Liver (tissue), 9 donors: ENCODE measurements around the gene PPA2. TPM values are rescaled to one million over a fixed set of nuclear protein-coding genes. Genes with fewer than 3 reads are reported as not detected.

Experiments
- DNase-seq: peaks from one replicate; pipeline ENCODE4 v3.0.0-alpha.2; 2017; ENCODE audit warnings: low spot score
- H3K27ac ChIP-seq, 2 donors: one replicate each; pipeline ENCODE4 v1.7.0; 2013; ENCODE audit warnings: inconsistent platforms in 2 of 2, low read length in 2 of 2, control low read depth in 1 of 2, low read depth in 1 of 2, mild to moderate bottlenecking in 1 of 2
- H3K27me3 ChIP-seq, 4 donors: one replicate each; pipeline versions ENCODE4 v1.6.1 to v1.7.0; 2013; ENCODE audit warnings: low read length in 3 of 4, inconsistent platforms in 1 of 4, mild to moderate bottlenecking in 1 of 4, moderate library complexity in 1 of 4; ENCODE audit not compliant: control insufficient read depth in 4 of 4, insufficient read depth in 4 of 4
- H3K36me3 ChIP-seq, 4 donors: one replicate each; pipeline versions ENCODE4 v1.6.1 to v1.7.0; 2013; ENCODE audit warnings: low read length in 3 of 4, mild to moderate bottlenecking in 3 of 4, low read depth in 1 of 4, moderate library complexity in 1 of 4; ENCODE audit not compliant: control insufficient read depth in 4 of 4, insufficient read depth in 3 of 4
- H3K4me1 ChIP-seq, 4 donors: one replicate each; pipeline versions ENCODE4 v1.6.1 to v1.7.0; 2013; ENCODE audit warnings: low read length in 3 of 4, mild to moderate bottlenecking in 3 of 4, moderate library complexity in 1 of 4; ENCODE audit not compliant: control insufficient read depth in 4 of 4, insufficient read depth in 4 of 4
- H3K4me3 ChIP-seq, 3 donors: one replicate each; pipeline versions ENCODE4 v1.6.1 to v1.7.0; 2013; ENCODE audit warnings: low read length in 3 of 3, control low read depth in 1 of 3, low read depth in 1 of 3, mild to moderate bottlenecking in 1 of 3
- H3K9ac ChIP-seq, 2 donors: one replicate each; pipeline ENCODE4 v1.7.0; 2013; ENCODE audit warnings: low read length in 2 of 2, mild to moderate bottlenecking in 2 of 2, moderate library complexity in 2 of 2, control low read depth in 1 of 2, low read depth in 1 of 2
- H3K9me3 ChIP-seq, 4 donors: one replicate each; pipeline versions ENCODE4 v1.6.1 to v1.7.0; 2013; ENCODE audit warnings: low read length in 3 of 4; ENCODE audit not compliant: control insufficient read depth in 4 of 4
- ATF3 ChIP-seq: IDR thresholded peaks from 2 replicates; pipeline ENCODE4 v1.6.1; 2016; ENCODE audit warnings: antibody characterized with exemption
- CTCF ChIP-seq: fragments of 150-350 bp; IDR thresholded peaks from 2 replicates; pipeline ENCODE4 v1.5.1; 2017; ENCODE audit warnings: improper control_type of control experiment, low read depth, low read length; ENCODE audit not compliant: missing input control
- EGR1 ChIP-seq, 2 donors: IDR thresholded peaks; 2 replicates each; pipeline ENCODE4 v1.6.1; 2016 to 2018; ENCODE audit warnings: antibody characterized with exemption in 2 of 2, low read depth in 2 of 2
- FOXA1 ChIP-seq: IDR thresholded peaks from 2 replicates; pipeline ENCODE4 v1.6.1; 2016; ENCODE audit warnings: antibody characterized with exemption
- FOXA2 ChIP-seq: IDR thresholded peaks from 2 replicates; pipeline ENCODE4 v1.6.1; 2016; ENCODE audit warnings: antibody characterized with exemption
- GABPA ChIP-seq, 2 donors: IDR thresholded peaks in 1 of 2; conservative IDR thresholded peaks in 1 of 2; 2 replicates each; pipeline ENCODE4 v1.6.1; 2016; ENCODE audit warnings: antibody characterized with exemption in 2 of 2, mild to moderate bottlenecking in 1 of 2, moderate library complexity in 1 of 2
- HNF4A ChIP-seq, 2 donors: conservative IDR thresholded peaks; 2 replicates each; pipeline ENCODE4 v1.6.1; 2016; ENCODE audit warnings: antibody characterized with exemption in 2 of 2, mild to moderate bottlenecking in 2 of 2
- HNF4G ChIP-seq: IDR thresholded peaks from 2 replicates; pipeline ENCODE4 v1.6.1; 2016; ENCODE audit warnings: antibody characterized with exemption
- JUND ChIP-seq, 2 donors: IDR thresholded peaks; 2 replicates each; pipeline ENCODE4 v1.6.1; 2016; ENCODE audit warnings: antibody characterized with exemption in 2 of 2
- MAX ChIP-seq: IDR thresholded peaks from 2 replicates; pipeline ENCODE4 v1.6.1; 2016; ENCODE audit warnings: antibody characterized with exemption
- NR2F2 ChIP-seq: IDR thresholded peaks from 2 replicates; pipeline ENCODE4 v1.6.1; 2016; ENCODE audit warnings: antibody characterized with exemption
- RAD21 ChIP-seq, 2 donors: IDR thresholded peaks; 2 replicates each; pipeline ENCODE4 v1.6.1; 2016; ENCODE audit warnings: antibody characterized with exemption in 2 of 2, mild to moderate bottlenecking in 2 of 2
- REST ChIP-seq: IDR thresholded peaks from 2 replicates; pipeline ENCODE4 v1.6.1; 2016; ENCODE audit warnings: antibody characterized with exemption, mild to moderate bottlenecking
- RXRA ChIP-seq, 2 donors: IDR thresholded peaks; 2 replicates each; pipeline ENCODE4 v1.6.1; 2017 to 2018; ENCODE audit warnings: antibody characterized with exemption in 2 of 2, mild to moderate bottlenecking in 1 of 2
- SP1 ChIP-seq: IDR thresholded peaks from 2 replicates; pipeline ENCODE4 v1.6.1; 2018; ENCODE audit warnings: antibody characterized with exemption, mild to moderate bottlenecking
- YY1 ChIP-seq: IDR thresholded peaks from 2 replicates; pipeline ENCODE4 v1.6.1; 2016; ENCODE audit warnings: antibody characterized with exemption, mild to moderate bottlenecking
- ZBTB33 ChIP-seq: IDR thresholded peaks from 2 replicates; pipeline ENCODE4 v1.6.1; 2016; ENCODE audit warnings: antibody characterized with exemption
- WGBS: extraction: QIAGEN DNeasy Blood & Tissue Kit; methylation state at CpG from one replicate; pipeline ENCODE4 v1.1.7; 2013; 5-methylcytosine and 5-hydroxymethylcytosine counted together
- polyA plus RNA-seq, 2 donors: library from polyadenylated mRNA; stranded (reverse) in 1 of 2; unstranded in 1 of 2; fragments of 200-250 nt in 1 of 2; fragments of >200 nt in 1 of 2; fragmentation: Nextera tagmentation in 1 of 2; extraction: Ambion mirVana in 1 of 2; gene quantifications; one replicate each; pipeline versions ENCODE4 v1.2.1 to v1.2.3, GENCODE V29; 2013 to 2015
- total RNA-seq, 2 donors: library from RNA; depleted of rRNA; stranded (reverse); fragments of >200 nt; gene quantifications; one replicate each; pipeline ENCODE4 v1.2.3, GENCODE V29; 2014
- donor health status: healthy.
- donor health status: healthy.
- donor health status: healthy.
- donor health status: healthy.
- donor health status: healthy.

The PPA2 gene
- total and polyA plus RNA-seq, 4 donors, result 48.3 to 102 (median 70.8) TPM

GRCh38 chr4:105520819-105521790, 47.2 kb upstream of the PPA2 start:
- no peaks in the 10 kb centered on the region for H3K9me3 ChIP-seq
- no peak overlapping the region for H3K4me3 ChIP-seq
- no peak for TF ChIP-seq JUND (IDR thresholded peaks at IDR 0.05)
- no peak for TF ChIP-seq GABPA (IDR thresholded peaks at IDR 0.05 in 1 of 2, conservative IDR thresholded peaks at IDR 0.05 in 1 of 2)
- TF ChIP-seq RXRA (IDR thresholded peaks at IDR 0.05), result no peak
- TF ChIP-seq RAD21 (IDR thresholded peaks at IDR 0.05), result peak; percentile 94 to 97
- no peak for TF ChIP-seq SP1
- TF ChIP-seq NR2F2, result no peak
- TF ChIP-seq FOXA1, result no peak
- no peak for TF ChIP-seq REST
- no peak for TF ChIP-seq FOXA2
- TF ChIP-seq YY1, result no peak
- no peak for TF ChIP-seq MAX
- TF ChIP-seq CTCF, result peak; percentile 65
- no peak for TF ChIP-seq HNF4A (conservative IDR thresholded peaks at IDR 0.05)
- 18% methylated on average over 3 of the region's 3 CpGs for WGBS
- DNase-seq, result peak; percentile 39
- H3K27ac ChIP-seq, result no peak overlapping the region
- peaks cover 0 to 1% (median 0%) of the 10 kb centered on the region in 4 donors for H3K4me1 ChIP-seq
- no peaks in the 10 kb centered on the region for H3K27me3 ChIP-seq
- no peak overlapping the region for H3K9ac ChIP-seq
- no peaks in the 10 kb centered on the region for H3K36me3 ChIP-seq

GRCh38 chr4:105510245-105510644, 36.4 kb upstream of the PPA2 start:
- H3K27me3 ChIP-seq, result no peaks in the 10 kb centered on the region
- H3K4me3 ChIP-seq, result no peak overlapping the region
- 63% methylated on average over 2 of the region's 2 CpGs for WGBS
- H3K27ac ChIP-seq, result no peak overlapping the region
- H3K9me3 ChIP-seq, result no peaks in the 10 kb centered on the region
- no peaks in the 10 kb centered on the region for H3K36me3 ChIP-seq
- DNase-seq, result no peak
- H3K4me1 ChIP-seq, result no peaks in the 10 kb centered on the region
- no peak overlapping the region for H3K9ac ChIP-seq
- TF ChIP-seq FOXA1 (no peak), ZBTB33 (no peak), CTCF (no peak), JUND (IDR thresholded peaks at IDR 0.05) (no peak), RAD21 (IDR thresholded peaks at IDR 0.05) (no peak), ATF3 (no peak), SP1 (no peak), HNF4A (conservative IDR thresholded peaks at IDR 0.05) (no peak), HNF4G (no peak), EGR1 (IDR thresholded peaks at IDR 0.05; ENCODE audit: low read depth in 2 of 2) (no peak)
